Upper lobe of left lung (tissue), 6 donors: Measurements from ENCODE around the gene CD163L1. TPM values are rescaled to one million over a fixed set of nuclear protein-coding genes. Genes with fewer than 3 reads are reported as not detected.
A peak's percentile ranks its signal among the peaks of the same experiment; 100 is the strongest.

Experiments used
- ATAC-seq, 2 donors: fragments of 200-7000 bp; cut with Tn5 transposase; one replicate each; pipeline ENCODE4 v1.9.1; 2022; ENCODE audit warnings: mild to moderate bottlenecking in 2 of 2, moderate library complexity in 2 of 2; ENCODE audit not compliant: low FRiP score in 2 of 2
- DNase-seq, 2 donors: peaks; one replicate each; pipeline ENCODE4 v3.0.0-alpha.2; 2019 to 2020
- H3K27ac ChIP-seq, 4 donors: fragments of 200-600 bp; sonication (generic); one replicate each; pipeline ENCODE4 v1.5.1; 2016 to 2019
- H3K27me3 ChIP-seq, 4 donors: fragments of 200-600 bp; sonication (generic); one replicate each; pipeline ENCODE4 v1.5.1; 2017 to 2019
- H3K36me3 ChIP-seq, 4 donors: fragments of 200-600 bp; sonication (generic); one replicate each; pipeline ENCODE4 v1.5.1; 2016 to 2019
- H3K4me1 ChIP-seq, 4 donors: fragments of 200-600 bp; sonication (generic); one replicate each; pipeline ENCODE4 v1.5.1; 2018 to 2019
- H3K4me3 ChIP-seq, 4 donors: fragments of 200-600 bp; sonication (generic); one replicate each; pipeline ENCODE4 v1.5.1; 2017 to 2019; ENCODE audit warnings: mild to moderate bottlenecking in 2 of 4, moderate library complexity in 1 of 4
- H3K9me3 ChIP-seq, 4 donors: fragments of 200-600 bp; sonication (generic); one replicate each; pipeline ENCODE4 v1.5.1; 2018 to 2019
- CTCF ChIP-seq, 6 experiments: fragments of 450-650 bp in 4 of 6; fragments of 200-600 bp in 2 of 6; sonication (generic) in 2 of 6; IDR thresholded peaks; one replicate each; pipeline ENCODE4 v1.5.1; 2016 to 2019; ENCODE audit warnings: antibody characterized with exemption in 6 of 6
- EP300 ChIP-seq, 4 donors: sonication (generic); formaldehyde crosslinking; IDR thresholded peaks; one replicate each; pipeline ENCODE4 v1.5.1; 2017; ENCODE audit warnings: antibody characterized with exemption in 4 of 4, control low read depth in 2 of 4
- POLR2A ChIP-seq, 4 donors: fragments of 450-650 bp; IDR thresholded peaks; one replicate each; pipeline ENCODE4 v1.5.1; 2016 to 2017; ENCODE audit warnings: antibody characterized with exemption in 4 of 4, mild to moderate bottlenecking in 2 of 4
- POLR2AphosphoS5 ChIP-seq, 2 donors: sonication (generic); formaldehyde crosslinking; IDR thresholded peaks; one replicate each; pipeline ENCODE4 v1.5.1; 2017; ENCODE audit warnings: antibody characterized with exemption in 2 of 2
- WGBS, 2 donors: methylation state at CpG; one replicate each; pipeline ENCODE4 v1.1.5; 2017 to 2018; 5-methylcytosine and 5-hydroxymethylcytosine counted together
- total RNA-seq, 6 donors: library from RNA; depleted of rRNA in 4 of 6; stranded (reverse); fragments of >200 nt in 4 of 6; gene quantifications; one replicate each; pipeline versions ENCODE4 v1.1.0 to v1.2.1, GENCODE V29; 2016 to 2021
- donor health status: DM: no; HTN: no; CAD: no; lungs with moderate emphysema.
- donor health status: DM: no; HTN: yes; CAD: no; lungs with severe emphysema.

Gene CD163L1
- total RNA-seq, 6 donors from 2014 or later, result 0.59 to 21.0 (median 4.2) TPM

- no peaks in the 10 kb centered on the region for H3K4me1 ChIP-seq
- no peaks in the 10 kb centered on the region for H3K27me3 ChIP-seq
- ATAC-seq (no peak), DNase-seq (no peak)
- H3K36me3 ChIP-seq, result no peaks in the 10 kb centered on the region
- no peaks in the 10 kb centered on the region for H3K9me3 ChIP-seq
- H3K27ac ChIP-seq, result no peak overlapping the region
- TF ChIP-seq EP300 (IDR thresholded peaks at IDR 0.05), result no peak
- H3K4me3 ChIP-seq, result no peak overlapping the region
- 22 to 44% methylated on average over 1 of the region's 1 CpG for WGBS, 2 donors
These were observed 67.8 kb downstream of the CD163L1 start for GRCh38 chr12:7376196-7376595.

- DNase-seq (no peak), ATAC-seq (no peak)
- H3K4me1 ChIP-seq, result no peaks in the 10 kb centered on the region
These were observed 68.8 kb downstream of the CD163L1 start for GRCh38 chr12:7375145-7375543.

DNA sequence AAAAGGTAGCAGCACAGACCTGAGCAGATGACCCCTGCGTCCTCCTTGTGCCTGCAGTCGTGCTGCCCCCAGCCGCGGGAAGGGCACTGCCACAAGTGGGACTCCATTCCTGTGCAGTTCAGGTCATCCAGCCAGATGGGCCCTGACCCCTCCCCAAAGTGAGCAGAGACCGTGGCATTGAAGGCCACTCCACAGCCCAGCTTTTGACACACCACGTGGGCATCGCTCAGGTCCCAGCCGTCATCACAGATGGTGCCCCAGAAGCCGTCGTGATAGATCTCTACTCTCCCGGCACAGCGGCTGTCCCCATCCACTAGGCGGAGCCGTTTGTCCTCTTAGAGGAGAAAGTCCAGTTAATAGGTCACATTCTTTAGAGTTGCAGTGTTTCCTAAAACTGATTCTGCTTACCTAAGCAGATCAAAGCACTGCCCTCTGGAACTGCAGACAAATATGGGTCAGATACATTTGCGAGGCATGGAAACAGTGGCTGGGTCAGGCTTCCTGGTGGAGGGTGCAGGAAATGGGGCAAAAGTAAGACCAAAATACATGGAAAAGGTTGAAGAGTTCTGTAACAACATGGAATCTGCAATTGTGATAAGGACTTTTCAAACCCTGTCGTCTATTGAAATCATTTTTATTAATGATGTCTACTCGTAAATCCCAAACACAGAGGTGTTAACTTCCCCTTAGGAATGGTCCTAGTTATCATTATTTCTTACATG lies 69.4 kb downstream of the CD163L1 start:
- ATAC-seq, result peak in 1 of 2 donors; percentile 70

More at GRCh38 chr12:7375145-7375543, 68.8 kb downstream of the CD163L1 start:
- H3K27me3 ChIP-seq, result no peaks in the 10 kb centered on the region
- no peak for TF ChIP-seq POLR2A (IDR thresholded peaks at IDR 0.05)
- no peak for TF ChIP-seq EP300 (IDR thresholded peaks at IDR 0.05)
- WGBS, 2 donors, result 75 to 82% methylated on average over 3 of the region's 3 CpGs
- no peaks in the 10 kb centered on the region for H3K9me3 ChIP-seq
- H3K27ac ChIP-seq, result no peak overlapping the region
- no peaks in the 10 kb centered on the region for H3K36me3 ChIP-seq
- no peak overlapping the region for H3K4me3 ChIP-seq

GRCh38 chr12:7373226-7373625 lies 70.7 kb downstream of the CD163L1 start:
- Histone ChIP-seq H3K36me3 (no peaks in the 10 kb centered on the region), H3K4me3 (no peak overlapping the region), H3K27ac (no peak overlapping the region), H3K4me1 (no peaks in the 10 kb centered on the region), H3K9me3 (no peaks in the 10 kb centered on the region), H3K27me3 (no peaks in the 10 kb centered on the region)
- no peak for TF ChIP-seq POLR2A (IDR thresholded peaks at IDR 0.05)
- TF ChIP-seq CTCF (IDR thresholded peaks at IDR 0.05), result no peak
- no peak for TF ChIP-seq POLR2AphosphoS5 (IDR thresholded peaks at IDR 0.05)
- TF ChIP-seq EP300 (IDR thresholded peaks at IDR 0.05), result no peak
- no peak for DNase-seq
- no peak for ATAC-seq
- WGBS, 2 donors, result 79 to 85% methylated on average over 6 of the region's 6 CpGs

More for the DNA sequence above, 69.4 kb downstream of the CD163L1 start:
- H3K4me3 ChIP-seq, result no peak overlapping the region
- WGBS, 2 donors, result 37 to 72% methylated on average over 8 to 17 of the region's 17 CpGs
- peak; percentile 40 to 45 for DNase-seq
- H3K27ac ChIP-seq, result no peak overlapping the region
- H3K27me3 ChIP-seq, result no peaks in the 10 kb centered on the region
- no peaks in the 10 kb centered on the region for H3K36me3 ChIP-seq
- no peaks in the 10 kb centered on the region for H3K4me1 ChIP-seq
- TF ChIP-seq POLR2AphosphoS5 (IDR thresholded peaks at IDR 0.05) (no peak), CTCF (IDR thresholded peaks at IDR 0.05) (peak in 3 of 6 experiments; percentile 23 to 39 (median 26))
- H3K9me3 ChIP-seq, result no peaks in the 10 kb centered on the region

DNA sequence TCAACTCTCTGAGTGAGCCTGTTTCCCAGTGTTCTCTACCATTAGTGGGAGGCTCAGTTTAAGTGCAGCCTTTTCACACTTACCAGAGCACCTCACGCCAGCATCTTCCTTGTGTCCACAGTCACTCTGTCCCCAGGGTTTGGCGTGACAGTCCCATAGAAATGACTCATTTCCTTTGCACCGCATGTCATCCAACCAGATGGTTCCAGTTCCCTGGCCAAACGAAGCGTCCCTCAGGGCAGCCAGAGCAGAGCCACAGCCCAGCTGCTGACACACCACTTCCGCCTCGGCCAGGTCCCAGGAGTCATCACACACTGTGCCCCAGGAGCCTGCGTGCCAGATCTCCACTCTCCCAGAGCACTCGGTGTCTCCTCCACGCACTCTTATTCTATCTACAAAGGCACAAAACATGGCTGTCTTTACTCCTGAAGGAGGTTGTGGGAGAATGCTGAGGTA lies 74.7 kb downstream of the CD163L1 start:
- Histone ChIP-seq H3K9me3 (no peaks in the 10 kb centered on the region), H3K36me3 (no peaks in the 10 kb centered on the region), H3K4me1 (no peaks in the 10 kb centered on the region), H3K27me3 (no peaks in the 10 kb centered on the region), H3K4me3 (no peak overlapping the region), H3K27ac (no peak overlapping the region)
- ATAC-seq, result no peak
- 66 to 69% methylated on average over 10 of the region's 10 CpGs for WGBS, 2 donors
- peak in 1 of 2 donors; percentile 25 for DNase-seq
- no peak for TF ChIP-seq POLR2A (IDR thresholded peaks at IDR 0.05)
- no peak for TF ChIP-seq CTCF (IDR thresholded peaks at IDR 0.05)
- TF ChIP-seq POLR2AphosphoS5 (IDR thresholded peaks at IDR 0.05), result no peak
- TF ChIP-seq EP300 (IDR thresholded peaks at IDR 0.05), result no peak

GRCh38 chr12:7362734-7363133 lies 81.2 kb downstream of the CD163L1 start:
- no peak for TF ChIP-seq EP300 (IDR thresholded peaks at IDR 0.05)
- 81 to 86% methylated on average over 3 of the region's 3 CpGs for WGBS, 2 donors
- no peak overlapping the region for H3K4me3 ChIP-seq
- H3K27ac ChIP-seq, result no peak overlapping the region
- H3K9me3 ChIP-seq, result no peaks in the 10 kb centered on the region
- DNase-seq, result no peak
- ATAC-seq, result no peak
- H3K27me3 ChIP-seq, result no peaks in the 10 kb centered on the region
- no peaks in the 10 kb centered on the region for H3K4me1 ChIP-seq
- no peaks in the 10 kb centered on the region for H3K36me3 ChIP-seq
